ENCODE results near the gene DNAJA1. TPM values are rescaled to one million over a fixed set of nuclear protein-coding genes. Genes with fewer than 3 reads are reported as not detected.

The DNAJA1 gene
- total RNA-seq, 1 donor = 136 TPM

GRCh38 chr9:33007755-33008154 lies 17.3 kb upstream of the DNAJA1 start:
- no peak overlapping the region for H3K4me3 ChIP-seq (ENCODE audit: low read depth, low read length)
- DNase-seq (ENCODE audit: low read depth) = no peak
- no peak for TF ChIP-seq CTCF (IDR thresholded peaks at IDR 0.05; ENCODE audit: insufficient read depth, low read depth, low read length)

GRCh38 chr9:33011831-33012230 lies 13.2 kb upstream of the DNAJA1 start:
- no peak overlapping the region for H3K4me3 ChIP-seq (ENCODE audit: low read depth, low read length)
- DNase-seq (ENCODE audit: low read depth) = no peak
- TF ChIP-seq CTCF (IDR thresholded peaks at IDR 0.05; ENCODE audit: insufficient read depth, low read depth, low read length) = no peak

DNA sequence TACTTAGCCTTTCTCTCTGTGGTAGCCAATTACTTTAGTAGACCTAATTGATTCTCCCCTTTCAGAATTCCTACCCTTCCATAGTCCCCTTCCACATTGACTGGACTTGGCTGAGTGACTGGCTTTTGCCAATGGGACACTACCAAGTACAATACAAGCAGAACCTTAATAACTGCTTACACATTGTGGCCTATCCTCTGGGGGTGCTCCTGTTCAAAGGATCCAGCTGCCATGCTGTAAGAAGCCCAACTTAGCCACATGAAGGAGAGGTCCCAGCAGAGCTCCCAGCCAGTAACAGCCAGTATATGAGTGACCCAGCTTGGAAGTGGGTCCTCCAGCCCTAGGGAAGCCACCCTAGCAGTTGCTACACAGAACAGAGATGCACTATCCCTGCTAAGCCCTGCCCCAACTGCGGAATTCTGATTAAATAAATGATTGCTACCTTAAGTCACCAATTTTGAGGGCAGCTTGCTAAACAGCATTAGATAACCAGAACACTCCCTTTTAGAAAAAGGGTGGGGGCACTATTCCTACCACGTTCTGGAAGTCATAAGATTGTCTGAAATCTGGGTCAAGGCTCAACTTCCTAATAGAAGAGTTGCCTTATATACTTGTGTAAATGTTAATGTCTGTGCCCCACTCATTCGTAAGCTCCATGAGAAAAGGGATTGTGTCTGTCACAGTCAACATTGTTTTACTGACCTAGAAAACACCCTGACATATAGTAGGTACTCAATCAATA lies 12.6 kb upstream of the DNAJA1 start:
- DNase-seq (ENCODE audit: low read depth) = no peak

GRCh38 chr9:33013962-33014664 lies 11.0 kb upstream of the DNAJA1 start:
- H3K4me3 ChIP-seq (ENCODE audit: low read depth, low read length) = no peak overlapping the region
- DNase-seq (ENCODE audit: low read depth) = no peak
- TF ChIP-seq CTCF (IDR thresholded peaks at IDR 0.05; ENCODE audit: insufficient read depth, low read depth, low read length) = no peak

More for the DNA sequence above, 12.6 kb upstream of the DNAJA1 start:
- no peak for TF ChIP-seq CTCF (IDR thresholded peaks at IDR 0.05; ENCODE audit: insufficient read depth, low read depth, low read length)
- H3K4me3 ChIP-seq (ENCODE audit: low read depth, low read length) = no peak overlapping the region

- no peak for DNase-seq (ENCODE audit: low read depth)
- no peak overlapping the region for H3K4me3 ChIP-seq (ENCODE audit: low read depth, low read length)
- TF ChIP-seq CTCF (IDR thresholded peaks at IDR 0.05; ENCODE audit: insufficient read depth, low read depth, low read length) = no peak
Observed at GRCh38 chr9:33014665-33015014, 10.4 kb upstream of the DNAJA1 start.

DNA sequence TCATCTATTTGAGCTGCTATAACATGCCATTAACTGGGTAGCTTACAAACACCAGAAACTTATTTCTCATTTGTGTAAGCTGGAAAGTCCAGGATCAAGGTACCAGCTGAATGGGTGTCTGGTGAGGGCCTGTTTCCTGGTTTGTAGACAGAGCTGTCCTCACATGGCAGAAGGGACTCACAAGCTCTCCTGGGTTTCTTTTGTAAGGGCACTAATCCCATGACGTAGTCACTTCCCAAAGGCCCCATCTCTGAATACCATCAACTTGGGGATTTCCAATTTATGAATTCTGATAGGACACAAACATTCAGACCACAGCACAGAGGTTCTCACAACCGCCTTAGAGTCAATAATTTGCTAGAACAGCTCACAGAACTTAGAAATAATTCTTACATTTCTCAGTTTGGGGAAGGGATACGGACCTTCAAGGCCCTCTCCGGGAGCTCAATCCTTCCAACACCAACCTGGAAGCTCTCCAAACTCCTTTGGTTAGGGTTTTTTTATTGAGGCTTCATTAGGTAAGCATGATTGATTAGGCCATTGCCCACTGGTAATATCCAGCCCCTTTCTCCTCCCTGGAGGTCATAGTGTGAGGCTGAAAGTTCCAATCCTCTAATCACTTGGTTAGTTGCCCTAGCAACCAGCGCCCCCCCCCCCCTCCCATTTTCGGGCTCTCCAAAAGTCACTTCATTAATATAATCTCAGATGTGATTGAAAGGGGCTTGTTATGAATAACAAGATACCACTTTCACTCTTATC lies 7.6 kb upstream of the DNAJA1 start:
- DNase-seq (ENCODE audit: low read depth) = no peak
- TF ChIP-seq CTCF (IDR thresholded peaks at IDR 0.05; ENCODE audit: insufficient read depth, low read depth, low read length) = no peak
- no peak overlapping the region for H3K4me3 ChIP-seq (ENCODE audit: low read depth, low read length)
